K562 (cell line): ENCODE data around the gene MED15. TPM values are rescaled to one million over a fixed set of nuclear protein-coding genes. Genes with fewer than 3 reads are reported as not detected.
"Not testable (repeated sequence)": the region's sequence is repeated elsewhere in the genome, so short reads cannot be mapped to it uniquely, and the experiment has no call there.

Experiments
- CHD4 ChIP-seq: fragments of 200-600 bp; sonication (generic); IDR thresholded peaks from 3 replicates; pipeline ENCODE4 v1.6.1; 2012; ENCODE audit warnings: low read depth, mild to moderate bottlenecking, mixed read lengths, low read length, inconsistent platforms; ENCODE audit not compliant: insufficient read depth, insufficient replicate concordance, poor library complexity, severe bottlenecking
- HES1 ChIP-seq: fragments of 450-650 bp; IDR thresholded peaks from 2 replicates; pipeline ENCODE4 v1.6.1; 2016; ENCODE audit warnings: low read depth, mild to moderate bottlenecking, moderate library complexity
- JUND ChIP-seq, 2 experiments: IDR thresholded peaks; 2 replicates in 1 of 2; 3 replicates in 1 of 2; pipeline ENCODE4 v1.6.1; 2011; ENCODE audit warnings: borderline replicate concordance in 2 of 2, low read depth in 2 of 2, low read length in 2 of 2, improper control_type of control experiment in 1 of 2, missing biosample characterization in 1 of 2, missing genetic modification characterization in 1 of 2, missing genetic modification reagents in 1 of 2
- MYC ChIP-seq, 2 experiments: fragments of 250-450 bp in 1 of 2; sonication (Bioruptor Pico) in 1 of 2; IDR thresholded peaks; 2 replicates each; pipeline versions ENCODE4 v1.5.1 to v1.6.1; 2012 to 2021; ENCODE audit warnings: low read depth in 2 of 2, borderline replicate concordance in 1 of 2, improper control_type of control experiment in 1 of 2, low read length in 1 of 2, mild to moderate bottlenecking in 1 of 2, moderate library complexity in 1 of 2
- SMARCE1 ChIP-seq: fragments of 450-650 bp; IDR thresholded peaks from 2 replicates; pipeline ENCODE4 v1.7.1; 2016; ENCODE audit warnings: mild to moderate bottlenecking
- TRIM28 ChIP-seq: fragments of 450-650 bp; IDR thresholded peaks from 2 replicates; pipeline ENCODE4 v1.6.1; 2017
- ZNF512 ChIP-seq: IDR thresholded peaks from 2 replicates; pipeline ENCODE4 v1.6.1; 2016; ENCODE audit warnings: missing genetic modification characterization, missing compliant biosample characterization
- ZNF830 ChIP-seq: fragments of 250-450 bp; sonication (Bioruptor Pico); IDR thresholded peaks from 2 replicates; pipeline ENCODE4 v1.5.0; 2021; ENCODE audit warnings: mild to moderate bottlenecking
- polyA plus RNA-seq, 8 experiments: library from polyadenylated mRNA; depleted of rRNA in 4 of 8; stranded (reverse) in 5 of 8; unstranded in 3 of 8; fragments of >200 nt; fragmentation: Nextera tagmentation in 2 of 8; fragmentation: Illumina TruSeq in 1 of 8; extraction: Ambion mirVana in 2 of 8; extraction: Trizol in 1 of 8; gene quantifications; 2 replicates each; pipeline versions ENCODE4 v1.2.1 to v1.2.3, GENCODE V29; 2011 to 2014; ENCODE audit warnings: inconsistent platforms in 1 of 8, missing spikeins in 1 of 8
- total RNA-seq, 7 experiments: library from RNA; depleted of rRNA in 6 of 7; stranded (reverse); fragments of >200 nt in 6 of 7; fragmentation: Illumina TruSeq in 2 of 7; extraction: Trizol in 2 of 7; gene quantifications; 2 replicates each; pipeline versions ENCODE4 v1.2.1 to v1.2.3, GENCODE V29; 2011 to 2021; ENCODE audit warnings: low replicate concordance in 1 of 7
- TF ChIP-seq, protein P1 (sequence below), 2 experiments: fragments of 450-650 bp in 1 of 2; sonication (generic) in 1 of 2; formaldehyde crosslinking in 1 of 2; IDR thresholded peaks in 1 of 2; conservative IDR thresholded peaks in 1 of 2; 2 replicates each; pipeline versions ENCODE4 v1.6.1 to v1.8.1; 2016 to 2023; ENCODE audit warnings: mild to moderate bottlenecking in 2 of 2, moderate library complexity in 2 of 2, inconsistent platforms in 1 of 2, missing genetic modification reagents in 1 of 2

MED15 gene
- total and polyA plus RNA-seq, 9 of the 15 experiments (the other 6 are each of a cell fraction or from before 2014, with no cell fraction given) = 4.0 to 271 (median 60.1) TPM

DNA sequence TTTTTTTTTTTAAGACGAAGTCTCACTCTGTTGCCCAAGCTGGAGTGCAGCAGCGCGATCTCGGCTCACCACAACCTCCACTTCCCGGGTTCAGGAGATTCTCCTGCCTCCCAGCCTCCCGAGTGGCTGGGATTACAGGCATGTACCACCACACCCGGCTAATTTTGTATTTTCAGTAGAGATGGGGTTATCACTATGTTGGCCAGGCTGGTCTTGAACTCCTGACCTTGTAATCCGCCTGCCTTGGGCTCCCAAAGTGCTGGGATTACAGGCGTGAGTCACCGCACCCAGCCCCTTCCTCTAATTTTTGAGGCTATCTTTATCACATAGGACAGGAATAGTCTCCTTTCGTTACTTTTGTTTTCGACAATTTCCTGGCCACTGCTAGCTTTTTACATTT, 31.8 kb upstream of the MED15 start (continued):
- TF ChIP-seq, protein P1, sequence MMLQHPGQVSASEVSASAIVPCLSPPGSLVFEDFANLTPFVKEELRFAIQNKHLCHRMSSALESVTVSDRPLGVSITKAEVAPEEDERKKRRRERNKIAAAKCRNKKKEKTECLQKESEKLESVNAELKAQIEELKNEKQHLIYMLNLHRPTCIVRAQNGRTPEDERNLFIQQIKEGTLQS (IDR thresholded peaks at IDR 0.05) = peak; percentile 65
- TF ChIP-seq, protein P1 (CRISPR knock-in tag; conservative IDR thresholded peaks at IDR 0.05) = not testable (repeated sequence)
- TF ChIP-seq JUND (IDR thresholded peaks at IDR 0.05; ENCODE audit: borderline replicate concordance, low read depth, low read length) (peak; percentile 77; the same call in 1 of the 2 replicates), JUND (tag; IDR thresholded peaks at IDR 0.05; ENCODE audit: borderline replicate concordance, low read depth, low read length) (peak; percentile 13; the same call in 1 of the 3 replicates), MYC (CRISPR knock-in tag; IDR thresholded peaks at IDR 0.05; ENCODE audit: borderline replicate concordance, low read depth) (0 out of 2 replicates have a peak, but pooled peaks have one; percentile 52), ZNF512 (tag) (0 out of 2 replicates have a peak, but pooled peaks have one; percentile 4), ZNF830 (CRISPR knock-in tag) (0 out of 2 replicates have a peak, but pooled peaks have one; percentile 15), SMARCE1 (peak; percentile 60; the same call in 1 of the 2 replicates), TRIM28 (peak; percentile 24; the same call in 1 of the 2 replicates), HES1 (peak; percentile 13; the same call in 1 of the 2 replicates), CHD4 (peak; percentile 64)
- not testable (repeated sequence) for TF ChIP-seq MYC (IDR thresholded peaks at IDR 0.05; ENCODE audit: low read depth, low read length)
